ENCODE measurements around the gene OPCML. TPM values are rescaled to one million over a fixed set of nuclear protein-coding genes. Genes with fewer than 3 reads are reported as not detected.

The OPCML gene
- total and polyA plus RNA-seq, 2 experiments from 2014 or later, result 1.2 to 4.4 TPM

GRCh38 chr11:132904607-132905006 is 627.7 kb downstream of the OPCML start:
- no peak for DNase-seq (ENCODE audit: low spot score)
- peaks cover 23% of the 10 kb centered on the region for H3K4me1 ChIP-seq (ENCODE audit: insufficient read depth)
- H3K27ac ChIP-seq (ENCODE audit: low read depth), result no peak overlapping the region
- no peaks in the 10 kb centered on the region for H3F3A ChIP-seq (replicated peaks; ENCODE audit: low read depth)
- peaks cover 13% of the 10 kb centered on the region; the same call in 1 of the 2 replicates for H3K9me2 ChIP-seq (ENCODE audit: insufficient read depth)
- no peaks in the 10 kb centered on the region for H3K27me3 ChIP-seq (ENCODE audit: insufficient read depth)
- no peaks in the 10 kb centered on the region for H3K79me2 ChIP-seq (replicated peaks; ENCODE audit: insufficient read depth)
- no peak for ATAC-seq
- Mint-ChIP-seq H3K36me3 (ENCODE audit: low read depth) (peaks cover 9% of the 10 kb centered on the region), H3K27me3 (ENCODE audit: insufficient read depth, low read depth, poor library complexity) (peaks cover 5% of the 10 kb centered on the region), H3K9me3 (peaks cover 8% of the 10 kb centered on the region; the same call in 2 of the 3 replicates), H3K4me1 (peaks cover 31% of the 10 kb centered on the region), H3K4me3 (no peak overlapping the region), H3K27ac (no peak overlapping the region)
- H4K20me1 ChIP-seq (replicated peaks; ENCODE audit: insufficient read depth), result no peaks in the 10 kb centered on the region
- no peak overlapping the region for H3K4me3 ChIP-seq
- no peak overlapping the region for H3K4me2 ChIP-seq
- H3K36me3 ChIP-seq (ENCODE audit: insufficient read depth), result no peaks in the 10 kb centered on the region
- TF ChIP-seq JUNB (IDR thresholded peaks at IDR 0.05; ENCODE audit: unreplicated experiment) (no peak), ZNF114 (CRISPR knock-in tag; IDR thresholded peaks at IDR 0.05) (no peak), CREB1 (CRISPR knock-in tag; IDR thresholded peaks at IDR 0.05; ENCODE audit: low read depth) (no peak), ETS1 (IDR thresholded peaks at IDR 0.05) (no peak), EZH2 (IDR thresholded peaks at IDR 0.05; ENCODE audit: low read depth, unreplicated experiment) (no peak), EZH2phosphoT487 (IDR thresholded peaks at IDR 0.05; ENCODE audit: unreplicated experiment) (no peak), STAT1 (IDR thresholded peaks at IDR 0.05; ENCODE audit: unreplicated experiment) (no peak), ZNF331 (CRISPR knock-in tag; IDR thresholded peaks at IDR 0.05; ENCODE audit: low read depth) (no peak), POLR2AphosphoS5 (IDR thresholded peaks at IDR 0.05; ENCODE audit: low read depth) (no peak), NANOG (IDR thresholded peaks at IDR 0.05; ENCODE audit: borderline replicate concordance) (no peak)
- TF ChIP-seq, protein P1, sequence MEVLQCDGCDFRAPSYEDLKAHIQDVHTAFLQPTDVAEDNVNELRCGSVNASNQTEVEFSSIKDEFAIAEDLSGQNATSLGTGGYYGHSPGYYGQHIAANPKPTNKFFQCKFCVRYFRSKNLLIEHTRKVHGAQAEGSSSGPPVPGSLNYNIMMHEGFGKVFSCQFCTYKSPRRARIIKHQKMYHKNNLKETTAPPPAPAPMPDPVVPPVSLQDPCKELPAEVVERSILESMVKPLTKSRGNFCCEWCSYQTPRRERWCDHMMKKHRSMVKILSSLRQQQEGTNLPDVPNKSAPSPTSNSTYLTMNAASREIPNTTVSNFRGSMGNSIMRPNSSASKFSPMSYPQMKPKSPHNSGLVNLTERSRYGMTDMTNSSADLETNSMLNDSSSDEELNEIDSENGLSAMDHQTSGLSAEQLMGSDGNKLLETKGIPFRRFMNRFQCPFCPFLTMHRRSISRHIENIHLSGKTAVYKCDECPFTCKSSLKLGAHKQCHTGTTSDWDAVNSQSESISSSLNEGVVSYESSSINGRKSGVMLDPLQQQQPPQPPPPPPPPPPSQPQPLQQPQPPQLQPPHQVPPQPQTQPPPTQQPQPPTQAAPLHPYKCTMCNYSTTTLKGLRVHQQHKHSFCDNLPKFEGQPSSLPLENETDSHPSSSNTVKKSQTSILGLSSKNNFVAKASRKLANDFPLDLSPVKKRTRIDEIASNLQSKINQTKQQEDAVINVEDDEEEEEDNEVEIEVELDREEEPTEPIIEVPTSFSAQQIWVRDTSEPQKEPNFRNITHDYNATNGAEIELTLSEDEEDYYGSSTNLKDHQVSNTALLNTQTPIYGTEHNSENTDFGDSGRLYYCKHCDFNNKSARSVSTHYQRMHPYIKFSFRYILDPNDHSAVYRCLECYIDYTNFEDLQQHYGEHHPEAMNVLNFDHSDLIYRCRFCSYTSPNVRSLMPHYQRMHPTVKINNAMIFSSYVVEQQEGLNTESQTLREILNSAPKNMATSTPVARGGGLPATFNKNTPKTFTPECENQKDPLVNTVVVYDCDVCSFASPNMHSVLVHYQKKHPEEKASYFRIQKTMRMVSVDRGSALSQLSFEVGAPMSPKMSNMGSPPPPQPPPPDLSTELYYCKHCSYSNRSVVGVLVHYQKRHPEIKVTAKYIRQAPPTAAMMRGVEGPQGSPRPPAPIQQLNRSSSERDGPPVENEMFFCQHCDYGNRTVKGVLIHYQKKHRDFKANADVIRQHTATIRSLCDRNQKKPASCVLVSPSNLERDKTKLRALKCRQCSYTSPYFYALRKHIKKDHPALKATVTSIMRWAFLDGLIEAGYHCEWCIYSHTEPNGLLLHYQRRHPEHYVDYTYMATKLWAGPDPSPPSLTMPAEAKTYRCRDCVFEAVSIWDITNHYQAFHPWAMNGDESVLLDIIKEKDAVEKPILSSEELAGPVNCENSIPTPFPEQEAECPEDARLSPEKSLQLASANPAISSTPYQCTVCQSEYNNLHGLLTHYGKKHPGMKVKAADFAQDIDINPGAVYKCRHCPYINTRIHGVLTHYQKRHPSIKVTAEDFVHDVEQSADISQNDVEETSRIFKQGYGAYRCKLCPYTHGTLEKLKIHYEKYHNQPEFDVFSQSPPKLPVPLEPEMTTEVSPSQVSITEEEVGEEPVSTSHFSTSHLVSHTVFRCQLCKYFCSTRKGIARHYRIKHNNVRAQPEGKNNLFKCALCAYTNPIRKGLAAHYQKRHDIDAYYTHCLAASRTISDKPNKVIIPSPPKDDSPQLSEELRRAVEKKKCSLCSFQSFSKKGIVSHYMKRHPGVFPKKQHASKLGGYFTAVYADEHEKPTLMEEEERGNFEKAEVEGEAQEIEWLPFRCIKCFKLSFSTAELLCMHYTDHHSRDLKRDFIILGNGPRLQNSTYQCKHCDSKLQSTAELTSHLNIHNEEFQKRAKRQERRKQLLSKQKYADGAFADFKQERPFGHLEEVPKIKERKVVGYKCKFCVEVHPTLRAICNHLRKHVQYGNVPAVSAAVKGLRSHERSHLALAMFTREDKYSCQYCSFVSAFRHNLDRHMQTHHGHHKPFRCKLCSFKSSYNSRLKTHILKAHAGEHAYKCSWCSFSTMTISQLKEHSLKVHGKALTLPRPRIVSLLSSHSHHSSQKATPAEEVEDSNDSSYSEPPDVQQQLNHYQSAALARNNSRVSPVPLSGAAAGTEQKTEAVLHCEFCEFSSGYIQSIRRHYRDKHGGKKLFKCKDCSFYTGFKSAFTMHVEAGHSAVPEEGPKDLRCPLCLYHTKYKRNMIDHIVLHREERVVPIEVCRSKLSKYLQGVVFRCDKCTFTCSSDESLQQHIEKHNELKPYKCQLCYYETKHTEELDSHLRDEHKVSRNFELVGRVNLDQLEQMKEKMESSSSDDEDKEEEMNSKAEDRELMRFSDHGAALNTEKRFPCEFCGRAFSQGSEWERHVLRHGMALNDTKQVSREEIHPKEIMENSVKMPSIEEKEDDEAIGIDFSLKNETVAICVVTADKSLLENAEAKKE (CRISPR knock-in tag; IDR thresholded peaks at IDR 0.05), result no peak
- TF ChIP-seq, protein P2, sequence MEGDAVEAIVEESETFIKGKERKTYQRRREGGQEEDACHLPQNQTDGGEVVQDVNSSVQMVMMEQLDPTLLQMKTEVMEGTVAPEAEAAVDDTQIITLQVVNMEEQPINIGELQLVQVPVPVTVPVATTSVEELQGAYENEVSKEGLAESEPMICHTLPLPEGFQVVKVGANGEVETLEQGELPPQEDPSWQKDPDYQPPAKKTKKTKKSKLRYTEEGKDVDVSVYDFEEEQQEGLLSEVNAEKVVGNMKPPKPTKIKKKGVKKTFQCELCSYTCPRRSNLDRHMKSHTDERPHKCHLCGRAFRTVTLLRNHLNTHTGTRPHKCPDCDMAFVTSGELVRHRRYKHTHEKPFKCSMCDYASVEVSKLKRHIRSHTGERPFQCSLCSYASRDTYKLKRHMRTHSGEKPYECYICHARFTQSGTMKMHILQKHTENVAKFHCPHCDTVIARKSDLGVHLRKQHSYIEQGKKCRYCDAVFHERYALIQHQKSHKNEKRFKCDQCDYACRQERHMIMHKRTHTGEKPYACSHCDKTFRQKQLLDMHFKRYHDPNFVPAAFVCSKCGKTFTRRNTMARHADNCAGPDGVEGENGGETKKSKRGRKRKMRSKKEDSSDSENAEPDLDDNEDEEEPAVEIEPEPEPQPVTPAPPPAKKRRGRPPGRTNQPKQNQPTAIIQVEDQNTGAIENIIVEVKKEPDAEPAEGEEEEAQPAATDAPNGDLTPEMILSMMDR (conservative IDR thresholded peaks at IDR 0.05; ENCODE audit: low read depth in 2 of 2), result no peak
- TF ChIP-seq, protein P3, sequence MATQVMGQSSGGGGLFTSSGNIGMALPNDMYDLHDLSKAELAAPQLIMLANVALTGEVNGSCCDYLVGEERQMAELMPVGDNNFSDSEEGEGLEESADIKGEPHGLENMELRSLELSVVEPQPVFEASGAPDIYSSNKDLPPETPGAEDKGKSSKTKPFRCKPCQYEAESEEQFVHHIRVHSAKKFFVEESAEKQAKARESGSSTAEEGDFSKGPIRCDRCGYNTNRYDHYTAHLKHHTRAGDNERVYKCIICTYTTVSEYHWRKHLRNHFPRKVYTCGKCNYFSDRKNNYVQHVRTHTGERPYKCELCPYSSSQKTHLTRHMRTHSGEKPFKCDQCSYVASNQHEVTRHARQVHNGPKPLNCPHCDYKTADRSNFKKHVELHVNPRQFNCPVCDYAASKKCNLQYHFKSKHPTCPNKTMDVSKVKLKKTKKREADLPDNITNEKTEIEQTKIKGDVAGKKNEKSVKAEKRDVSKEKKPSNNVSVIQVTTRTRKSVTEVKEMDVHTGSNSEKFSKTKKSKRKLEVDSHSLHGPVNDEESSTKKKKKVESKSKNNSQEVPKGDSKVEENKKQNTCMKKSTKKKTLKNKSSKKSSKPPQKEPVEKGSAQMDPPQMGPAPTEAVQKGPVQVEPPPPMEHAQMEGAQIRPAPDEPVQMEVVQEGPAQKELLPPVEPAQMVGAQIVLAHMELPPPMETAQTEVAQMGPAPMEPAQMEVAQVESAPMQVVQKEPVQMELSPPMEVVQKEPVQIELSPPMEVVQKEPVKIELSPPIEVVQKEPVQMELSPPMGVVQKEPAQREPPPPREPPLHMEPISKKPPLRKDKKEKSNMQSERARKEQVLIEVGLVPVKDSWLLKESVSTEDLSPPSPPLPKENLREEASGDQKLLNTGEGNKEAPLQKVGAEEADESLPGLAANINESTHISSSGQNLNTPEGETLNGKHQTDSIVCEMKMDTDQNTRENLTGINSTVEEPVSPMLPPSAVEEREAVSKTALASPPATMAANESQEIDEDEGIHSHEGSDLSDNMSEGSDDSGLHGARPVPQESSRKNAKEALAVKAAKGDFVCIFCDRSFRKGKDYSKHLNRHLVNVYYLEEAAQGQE (IDR thresholded peaks at IDR 0.05; ENCODE audit: unreplicated experiment), result no peak
- no peak overlapping the region for H2AFZ ChIP-seq

Measured in GM23338 (cell line).